Measurements from ENCODE around the gene NFRKB. TPM values are rescaled to one million over a fixed set of nuclear protein-coding genes. Genes with fewer than 3 reads are reported as not detected.

Gene NFRKB
- total RNA-seq: 30.1 and 30.6 TPM in 2 replicates
- polyA plus RNA-seq: 20.0 and 21.7 TPM in 2 replicates
- polyA plus RNA-seq (2011; cell fraction: cytosol; rRNA removed): 17.6 and 17.9 TPM in 2 replicates
- 66.5 and 71.4 TPM in 2 replicates for polyA plus RNA-seq (2011; cell fraction: nucleus; rRNA removed)
- polyA plus RNA-seq (2012): 21.4 and 23.0 TPM in 2 replicates
- polyA minus RNA-seq: 25.7 and 26.6 TPM in 2 replicates
- 11.0 TPM for polyA minus RNA-seq (2011; cell fraction: cytosol; rRNA and poly(A)+ RNA removed)
- 22.6 and 29.7 TPM in 2 replicates for polyA minus RNA-seq (2011; cell fraction: nucleus; rRNA and poly(A)+ RNA removed)
- Bru-seq, nascent RNA: percentile 71 among the genes with signal in this experiment
- percentile 85 among the genes with signal in this experiment for BruChase-seq, experiment 1, labeled RNA remaining after a 6-hour chase
- BruChase-seq, experiment 2, labeled RNA remaining after a 2-hour chase: percentile 84 among the genes with signal in this experiment
- long read RNA-seq, partial matches to known transcripts: 9 of 34 reads
- long read RNA-seq, other reads (novel, unspliced or antisense): 25 of 34 reads

DNA sequence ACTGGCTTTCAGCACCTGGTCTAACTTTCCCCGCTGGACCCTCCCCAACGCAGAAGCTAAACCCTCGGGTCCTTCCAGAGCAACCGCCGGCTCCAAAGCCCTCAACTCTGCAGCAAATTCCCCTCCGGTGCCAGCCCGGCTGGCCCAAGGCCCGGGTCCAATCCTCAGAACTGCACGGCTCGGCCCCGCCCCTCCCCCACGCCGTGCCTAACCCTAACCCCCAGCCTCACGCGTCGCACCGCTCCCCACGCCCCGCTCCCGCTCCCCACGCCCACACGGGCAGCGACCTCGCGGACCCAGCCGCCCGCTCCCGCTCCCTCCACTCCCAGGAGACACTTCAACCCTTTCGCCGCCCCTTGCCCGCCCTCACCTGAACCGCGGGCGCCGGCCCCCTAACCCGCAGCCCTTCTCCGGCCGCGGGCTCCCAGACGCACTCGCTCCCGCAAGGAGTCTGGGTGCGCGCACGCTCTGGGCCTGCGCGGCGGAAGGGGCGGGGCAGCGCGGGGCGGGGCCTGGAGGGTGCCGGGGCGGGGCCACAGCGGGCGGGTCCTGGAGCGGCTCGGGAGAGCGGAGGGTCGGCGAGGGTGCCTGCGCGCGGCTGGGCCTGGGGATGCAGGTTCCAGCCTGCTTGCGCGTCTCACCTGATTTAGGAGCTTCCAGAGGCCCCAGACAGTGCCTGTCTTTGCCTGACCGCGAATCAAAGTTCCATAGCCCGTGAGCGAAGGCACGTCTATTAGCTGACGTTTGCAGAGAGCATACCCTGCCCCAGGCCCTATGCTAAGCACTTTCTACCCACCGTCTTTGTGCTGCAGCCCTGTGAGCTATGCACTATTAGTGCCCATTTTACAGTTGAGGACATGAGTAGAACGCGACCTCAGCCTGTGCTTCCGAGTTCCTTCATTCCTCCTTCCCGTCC is at the start of gene NFRKB:
Gene NFRKB, minus strand, starts transcription at position 453 of the 916 bp plus-strand sequence. CDS start 2,729 bp downstream, outside the sequence.
- no peaks in the 10 kb centered on the region for H3K27me3 ChIP-seq (ENCODE audit: control insufficient read depth in 2 of 2, insufficient read depth in 2 of 2, low read length in 2 of 2)
- H3K9ac ChIP-seq (replicated peaks; ENCODE audit: extremely low read depth, insufficient read depth, low read length): peak within 1 kb of the TSS; percentile 71
- peaks cover 20% of the 10 kb centered on the region for H3K79me2 ChIP-seq (ENCODE audit: control insufficient read depth, insufficient read depth, low read length)
- peak within 1 kb of the TSS; percentile 73 for H3K4me2 ChIP-seq (ENCODE audit: insufficient read depth, low read length)
- FAIRE-seq (peak; percentile 67), DNase-seq (ENCODE audit: low read depth, low spot score) (peak; percentile 84)
- H4K20me1 ChIP-seq (replicated peaks; ENCODE audit: control insufficient read depth, extremely low read depth, insufficient read depth, low read length): no peaks in the 10 kb centered on the region
- H3K4me3 ChIP-seq (replicated peaks in 1 of 3; ENCODE audit: insufficient read depth in 1 of 3, low read depth in 1 of 3, low read length in 3 of 3): peak within 1 kb of the TSS; percentile 72 to 95 (median 93)
- ChIA-PET POLR2A (no interaction called here), CTCF (interaction anchor here (1.1 to 2.8 kb wide), 8 partner anchors 13 to 251 kb away, joined by 3 to 26 read pairs (median 4); no protein-coding TSS in a partner anchor)
- peaks cover 0 to 6% of the 10 kb centered on the region in 2 experiments for H3K36me3 ChIP-seq (ENCODE audit: control insufficient read depth in 2 of 2, extremely low read depth in 1 of 2, insufficient read depth in 2 of 2, low read length in 2 of 2)
- TF ChIP-seq, protein P1, sequence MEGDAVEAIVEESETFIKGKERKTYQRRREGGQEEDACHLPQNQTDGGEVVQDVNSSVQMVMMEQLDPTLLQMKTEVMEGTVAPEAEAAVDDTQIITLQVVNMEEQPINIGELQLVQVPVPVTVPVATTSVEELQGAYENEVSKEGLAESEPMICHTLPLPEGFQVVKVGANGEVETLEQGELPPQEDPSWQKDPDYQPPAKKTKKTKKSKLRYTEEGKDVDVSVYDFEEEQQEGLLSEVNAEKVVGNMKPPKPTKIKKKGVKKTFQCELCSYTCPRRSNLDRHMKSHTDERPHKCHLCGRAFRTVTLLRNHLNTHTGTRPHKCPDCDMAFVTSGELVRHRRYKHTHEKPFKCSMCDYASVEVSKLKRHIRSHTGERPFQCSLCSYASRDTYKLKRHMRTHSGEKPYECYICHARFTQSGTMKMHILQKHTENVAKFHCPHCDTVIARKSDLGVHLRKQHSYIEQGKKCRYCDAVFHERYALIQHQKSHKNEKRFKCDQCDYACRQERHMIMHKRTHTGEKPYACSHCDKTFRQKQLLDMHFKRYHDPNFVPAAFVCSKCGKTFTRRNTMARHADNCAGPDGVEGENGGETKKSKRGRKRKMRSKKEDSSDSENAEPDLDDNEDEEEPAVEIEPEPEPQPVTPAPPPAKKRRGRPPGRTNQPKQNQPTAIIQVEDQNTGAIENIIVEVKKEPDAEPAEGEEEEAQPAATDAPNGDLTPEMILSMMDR (IDR thresholded peaks at IDR 0.05; ENCODE audit: extremely low read depth in 1 of 2, insufficient read depth in 1 of 2, low read depth in 1 of 2, low read length in 2 of 2): no peak
- peak; percentile 83 for TF ChIP-seq POLR2A (IDR thresholded peaks at IDR 0.05; ENCODE audit: low read depth, low read length)
- TF ChIP-seq POLR2AphosphoS5 (IDR thresholded peaks at IDR 0.05; ENCODE audit: insufficient read depth, low read depth, low read length): peak; percentile 91
- intact Hi-C loops (cut with micrococcal nuclease) (loop anchor here (1.0 to 10.0 kb wide), 5 partner anchors 108 to 621 kb away; partner anchors contain the start of genes APLP2 and ZBTB44), dilution Hi-C loops (cut with MboI; ENCODE audit: extremely low pct_ligation_motif_present, low sequenced_read_pairs) (no loop called here)
- H3K9me1 ChIP-seq (replicated peaks; ENCODE audit: control insufficient read depth, extremely low read depth, insufficient read depth, low read length): no peaks in the 10 kb centered on the region
- no peak within 1 kb of the TSS for H3K27ac ChIP-seq (ENCODE audit: insufficient read depth, low read depth, low read length)
- no TSS peak for BruUV-seq (replicated peaks)
- peak within 1 kb of the TSS; percentile 90 for H2AFZ ChIP-seq (ENCODE audit: low read depth, low read length)
- H3K4me1 ChIP-seq (ENCODE audit: control insufficient read depth, extremely low read depth, insufficient read depth, low read length): peaks cover 9% of the 10 kb centered on the region
- H3K9me3 ChIP-seq (replicated peaks; ENCODE audit: control insufficient read depth, insufficient read depth, low read length): no peaks in the 10 kb centered on the region
